HG03060 (cell line): ENCODE measurements around the gene LIN28A.
"Not testable (repeated sequence)": the region's sequence is repeated elsewhere in the genome, so short reads cannot be mapped to it uniquely, and the experiment has no call there.

Experiments used
- ATAC-seq: cut with Tn5 transposase; IDR thresholded peaks from one replicate; pipeline ENCODE4 v1.9.1; 2021; ENCODE audit warnings: low read depth, moderate number of reproducible peaks; ENCODE audit not compliant: unreplicated experiment

The LIN28A gene, protein sequence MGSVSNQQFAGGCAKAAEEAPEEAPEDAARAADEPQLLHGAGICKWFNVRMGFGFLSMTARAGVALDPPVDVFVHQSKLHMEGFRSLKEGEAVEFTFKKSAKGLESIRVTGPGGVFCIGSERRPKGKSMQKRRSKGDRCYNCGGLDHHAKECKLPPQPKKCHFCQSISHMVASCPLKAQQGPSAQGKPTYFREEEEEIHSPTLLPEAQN

DNA sequence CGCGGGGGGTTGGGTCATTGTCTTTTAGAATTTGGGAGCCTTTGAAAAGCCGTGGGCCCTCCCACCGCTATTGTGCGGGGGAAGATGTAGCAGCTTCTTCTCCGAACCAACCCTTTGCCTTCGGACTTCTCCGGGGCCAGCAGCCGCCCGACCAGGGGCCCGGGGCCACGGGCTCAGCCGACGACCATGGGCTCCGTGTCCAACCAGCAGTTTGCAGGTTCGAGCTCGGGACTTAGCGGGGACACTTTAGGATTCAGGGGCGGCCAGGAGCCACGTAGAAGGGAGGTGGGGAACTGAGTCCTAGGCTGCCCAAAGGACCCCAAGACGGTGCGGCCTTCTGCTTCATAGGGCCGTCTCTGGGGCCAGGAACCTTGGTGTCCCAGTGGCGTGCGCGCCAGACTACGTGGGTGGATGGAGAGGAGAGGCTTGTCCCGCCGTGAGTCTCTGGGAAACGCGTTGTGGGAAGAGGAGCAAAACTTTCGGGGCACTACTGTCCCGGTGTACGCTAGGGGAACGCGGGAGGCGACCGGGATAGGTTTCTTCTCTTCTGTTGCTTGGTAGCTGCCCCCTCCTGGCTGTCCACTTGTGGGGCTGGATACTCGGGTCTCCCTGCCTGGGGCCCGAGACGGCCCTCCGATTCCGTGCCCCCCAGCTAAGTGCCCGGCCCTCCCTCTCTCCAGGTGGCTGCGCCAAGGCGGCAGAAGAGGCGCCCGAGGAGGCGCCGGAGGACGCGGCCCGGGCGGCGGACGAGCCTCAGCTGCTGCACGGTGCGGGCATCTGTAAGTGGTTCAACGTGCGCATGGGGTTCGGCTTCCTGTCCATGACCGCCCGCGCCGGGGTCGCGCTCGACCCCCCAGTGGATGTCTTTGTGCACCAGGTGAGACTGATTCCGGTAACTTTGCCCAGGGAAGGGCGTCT lies at the start of gene LIN28A:
Gene LIN28A (plus strand): TSS at position 112 of the 918 bp plus-strand sequence. CDS start 75 bp downstream, at position 187.
- ATAC-seq, result no peak

- ATAC-seq, result no peak
Observed at GRCh38 chr1:26361605-26362122, 49.0 kb upstream of the LIN28A start.

- no peak for ATAC-seq
Observed at GRCh38 chr1:26362331-26362730, 48.3 kb upstream of the LIN28A start.

GRCh38 chr1:26363549-26364448 lies 46.8 kb upstream of the LIN28A start:
- ATAC-seq, result no peak

GRCh38 chr1:26364956-26365355 lies 45.7 kb upstream of the LIN28A start:
- no peak for ATAC-seq

- no peak for ATAC-seq
Observed at GRCh38 chr1:26367441-26367840, 43.2 kb upstream of the LIN28A start.

- no peak for ATAC-seq
Observed at GRCh38 chr1:26368006-26368405, 42.6 kb upstream of the LIN28A start.

DNA sequence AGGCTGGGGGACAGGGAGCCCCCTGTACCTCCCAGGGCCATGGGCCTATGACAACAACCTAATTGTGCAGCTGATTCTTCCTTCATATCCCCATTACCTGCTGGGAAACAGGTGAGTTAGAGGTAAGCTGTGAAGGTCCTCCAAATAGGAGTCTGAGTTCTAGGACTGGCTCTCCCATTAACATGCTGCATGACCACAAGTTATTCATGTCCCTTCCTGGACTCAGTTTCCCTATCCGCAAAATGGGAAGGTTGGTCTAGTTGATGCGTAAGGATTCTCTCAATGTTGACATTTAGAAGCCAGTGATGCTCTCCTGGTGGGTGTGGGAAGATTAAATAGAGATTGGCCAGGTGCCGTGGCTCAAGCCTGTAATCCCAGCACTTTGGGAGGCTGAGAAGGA lies 42.1 kb upstream of the LIN28A start:
- ATAC-seq, result no peak

DNA sequence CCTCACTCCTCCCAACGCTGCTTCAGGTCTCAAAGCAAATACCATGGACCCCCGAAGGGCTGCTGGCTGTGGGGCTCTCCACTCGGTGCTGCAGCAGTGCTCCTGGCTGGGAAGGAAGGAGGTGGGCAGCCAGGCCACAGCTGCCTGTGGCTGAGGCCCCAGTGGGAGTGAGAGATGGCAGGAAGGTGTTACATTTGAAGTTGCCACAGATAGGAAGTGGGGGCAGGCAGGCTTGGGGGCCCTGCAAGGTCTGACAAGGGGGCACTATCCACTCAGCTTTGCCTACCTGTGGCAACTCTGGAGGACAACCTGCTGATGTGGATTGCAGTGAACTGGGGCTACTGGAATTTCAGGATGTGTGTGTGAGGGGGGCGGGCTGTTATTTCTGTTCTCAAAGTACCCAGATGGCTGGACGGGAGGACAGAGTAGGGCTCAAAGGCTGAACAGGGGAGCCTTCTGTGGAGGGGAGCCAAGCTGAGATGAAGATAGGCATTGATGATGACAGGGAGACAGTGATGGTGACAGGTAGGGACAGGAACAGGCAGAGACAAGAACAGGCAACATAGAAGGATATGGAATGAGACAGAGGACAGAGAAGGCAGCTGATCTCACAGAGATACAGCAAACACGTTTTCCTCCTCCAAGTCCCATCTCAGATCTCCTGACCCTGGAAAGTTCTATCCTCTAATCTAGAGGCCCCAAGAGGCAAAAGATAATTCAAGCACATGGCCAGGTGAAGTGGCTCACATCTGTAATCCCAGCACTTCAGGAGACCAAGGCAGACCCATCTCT lies 39.8 kb upstream of the LIN28A start:
- ATAC-seq, result no peak

GRCh38 chr1:26372039-26372438 lies 38.6 kb upstream of the LIN28A start:
- ATAC-seq, result no peak

DNA sequence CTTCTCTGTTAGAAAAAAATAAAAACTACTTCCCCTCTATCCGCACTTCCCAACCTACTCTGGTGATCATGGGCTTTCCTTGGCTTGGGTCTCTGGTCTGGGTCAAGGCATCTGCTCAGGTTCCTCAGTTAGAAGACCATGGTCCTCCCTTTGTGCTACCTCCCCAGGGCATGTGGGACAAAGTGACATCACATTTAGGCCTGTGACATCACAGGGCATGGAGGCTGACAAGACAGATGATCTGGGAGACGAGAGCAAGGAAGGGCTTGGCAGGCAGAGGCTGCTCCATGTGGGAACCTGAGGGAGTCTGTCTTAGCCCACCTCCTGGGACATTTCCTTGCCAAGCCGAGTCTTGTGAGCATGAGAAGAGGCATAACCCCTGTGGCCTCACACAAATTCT lies 38.0 kb upstream of the LIN28A start, which contains the start of gene ZNF683:
Gene ZNF683 (minus strand): TSS at position 140 of the 400 bp plus-strand sequence. CDS start 4,179 bp downstream, outside the sequence.
- ATAC-seq, result not testable (repeated sequence)

DNA sequence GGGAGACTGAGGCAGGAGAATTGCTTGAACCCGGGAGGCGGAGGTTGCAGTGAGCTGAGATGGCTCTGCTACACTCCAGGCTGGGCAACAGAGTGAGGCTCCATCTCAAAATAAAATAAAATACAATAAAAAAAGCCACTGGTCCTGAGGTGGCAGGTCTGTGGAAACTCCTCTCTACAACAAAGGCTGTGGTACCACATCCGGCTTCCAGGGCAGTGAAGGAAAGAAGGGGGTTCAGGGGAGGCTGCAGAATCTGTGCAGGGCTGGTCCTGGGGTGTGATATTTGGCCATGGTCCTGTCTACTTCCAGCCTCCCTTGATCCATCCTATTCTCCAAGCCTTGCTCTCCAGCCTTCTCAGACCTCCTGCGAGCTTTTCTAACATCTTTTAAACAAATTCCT lies 37.3 kb upstream of the LIN28A start:
- ATAC-seq, result no peak

- ATAC-seq, result no peak
Observed at GRCh38 chr1:26373789-26374188, 36.8 kb upstream of the LIN28A start.

GRCh38 chr1:26374361-26374760 lies 36.3 kb upstream of the LIN28A start:
- ATAC-seq, result not testable (repeated sequence)

- ATAC-seq, result no peak
Observed at GRCh38 chr1:26375081-26375480, 35.5 kb upstream of the LIN28A start.

DNA sequence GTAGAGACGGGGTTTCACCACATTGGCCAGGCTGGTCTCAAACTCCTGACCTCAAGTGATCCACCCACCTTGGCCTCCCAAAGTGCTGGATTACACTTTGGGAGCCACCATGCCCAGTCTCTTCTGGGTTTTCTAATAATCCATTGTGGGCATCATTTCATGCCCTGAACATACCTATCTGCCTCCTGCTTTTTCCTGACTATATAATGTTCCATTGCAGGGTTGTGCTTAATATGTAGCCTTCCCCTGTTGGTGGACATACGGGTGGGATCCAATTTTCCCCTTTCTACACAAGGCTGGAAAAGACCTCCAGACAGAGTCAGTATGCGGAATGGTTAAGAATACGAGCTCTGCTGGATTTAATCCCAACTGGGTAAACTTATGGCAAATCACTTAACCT lies 34.6 kb upstream of the LIN28A start:
- no peak for ATAC-seq

DNA sequence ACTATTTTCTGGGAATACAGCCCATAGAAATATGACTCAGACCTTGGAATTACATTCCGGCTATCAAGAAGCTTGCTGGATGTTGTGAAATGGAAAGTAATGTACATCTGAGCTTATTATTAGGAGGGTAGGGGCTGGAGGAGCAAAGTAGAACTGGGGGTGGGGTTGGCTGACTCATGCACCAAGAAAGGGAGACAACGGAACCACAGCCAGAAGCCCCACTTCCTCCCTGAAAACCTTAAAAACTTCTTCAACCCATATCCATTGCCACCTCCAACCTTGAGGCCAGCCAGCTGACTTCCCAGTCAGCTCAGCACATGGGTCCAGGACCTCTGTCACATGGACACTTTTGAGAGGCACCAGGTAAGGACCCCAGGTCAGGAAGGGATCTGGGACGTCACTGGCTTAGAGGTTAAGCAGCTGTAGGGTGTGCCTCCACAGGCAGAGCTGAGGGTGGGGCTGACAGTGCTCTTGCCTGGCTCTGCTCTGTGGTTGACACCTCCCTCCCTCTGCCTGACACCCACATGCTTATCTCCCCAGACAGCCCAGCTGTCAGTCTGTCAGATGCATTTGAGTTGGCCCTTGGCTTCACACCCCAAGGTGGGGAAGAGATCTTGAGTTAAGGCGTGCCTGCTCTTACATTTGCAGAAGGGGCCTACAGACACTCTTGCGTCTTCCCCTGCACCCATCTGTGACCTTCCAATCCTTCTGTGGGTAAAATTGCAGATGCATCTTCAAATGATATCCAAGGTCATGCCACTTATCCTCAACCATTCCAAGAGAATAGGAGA lies 32.3 kb upstream of the LIN28A start:
- peak; percentile 75 for ATAC-seq

DNA sequence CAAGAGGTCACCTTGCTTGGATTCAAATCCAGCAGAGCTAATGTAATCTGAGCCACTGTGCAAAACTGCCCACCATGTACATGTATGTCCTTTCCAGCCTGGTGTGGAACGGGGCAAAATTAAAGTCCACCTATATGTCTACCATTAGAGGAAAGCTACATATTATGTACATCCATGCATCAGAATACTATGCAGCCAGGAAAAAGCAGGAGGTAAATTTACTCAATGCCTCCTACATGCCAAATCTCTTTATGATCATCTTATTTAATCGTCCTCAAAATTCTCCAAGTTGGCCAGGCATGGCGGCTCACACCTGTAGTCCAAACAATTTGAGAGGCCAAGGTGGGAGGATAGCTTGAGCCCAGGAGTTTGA lies 31.8 kb upstream of the LIN28A start:
- no peak for ATAC-seq

DNA sequence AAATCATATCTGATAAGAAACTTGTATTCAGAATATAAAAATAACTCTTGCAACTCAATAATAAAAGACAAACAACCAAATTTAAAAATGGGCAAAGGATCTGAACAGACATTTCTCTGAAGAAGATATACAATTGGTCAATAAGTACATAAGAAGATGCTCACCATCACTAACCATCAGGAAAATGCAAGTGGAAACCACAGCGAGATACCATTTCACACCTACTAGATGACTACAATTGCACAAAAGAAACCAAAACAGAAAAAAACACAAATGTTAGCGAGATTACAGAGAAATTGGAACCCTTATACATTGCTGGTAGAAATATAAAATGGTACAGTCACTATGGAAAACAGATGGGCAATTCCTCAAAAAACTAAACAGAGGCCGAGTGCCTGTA lies 26.5 kb upstream of the LIN28A start:
- no peak for ATAC-seq
